ENCODE results near the gene GRIK4.

Gene GRIK4

GRCh38 chr11:120509346-120510053, 2.0 kb upstream of the GRIK4 start:
- no peak for DNase-seq

- no peak for DNase-seq
Observed at GRCh38 chr11:120510406-120511115, 987 bp upstream of the GRIK4 start.

GRCh38 chr11:120511820-120512738, 531 bp downstream of the GRIK4 start:
- no peak for DNase-seq

- DNase-seq: no peak
Observed at GRCh38 chr11:120512739-120513435, 1.3 kb downstream of the GRIK4 start.

GRCh38 chr11:120513436-120514315, 2.1 kb downstream of the GRIK4 start:
- DNase-seq: no peak

- DNase-seq: no peak
Observed at GRCh38 chr11:120514541-120515121, 3.1 kb downstream of the GRIK4 start.

GRCh38 chr11:120515186-120515723, 3.7 kb downstream of the GRIK4 start:
- no peak for DNase-seq

GRCh38 chr11:120516461-120517389, 5.2 kb downstream of the GRIK4 start:
- no peak for DNase-seq

GRCh38 chr11:120517390-120517761, 5.8 kb downstream of the GRIK4 start:
- peak; percentile 69 for DNase-seq

GRCh38 chr11:120517801-120518291, 6.3 kb downstream of the GRIK4 start:
- peak; percentile 18 for DNase-seq

GRCh38 chr11:120518356-120518755, 6.8 kb downstream of the GRIK4 start:
- DNase-seq: no peak

GRCh38 chr11:120519474-120519873, 7.9 kb downstream of the GRIK4 start:
- DNase-seq: no peak

GRCh38 chr11:120520091-120520822, 8.7 kb downstream of the GRIK4 start:
- no peak for DNase-seq

GRCh38 chr11:120521176-120521575, 9.6 kb downstream of the GRIK4 start:
- DNase-seq: no peak

- no peak for DNase-seq
Observed at GRCh38 chr11:120522021-120522420, 10.5 kb downstream of the GRIK4 start.

GRCh38 chr11:120522736-120523135, 11.2 kb downstream of the GRIK4 start:
- no peak for DNase-seq

GRCh38 chr11:120523196-120523595, 11.6 kb downstream of the GRIK4 start:
- DNase-seq: no peak

- DNase-seq: no peak
Observed at GRCh38 chr11:120524536-120525085, 13.1 kb downstream of the GRIK4 start.
